Ramos (cell line): ENCODE results near the gene ARAF.
"Not testable (repeated sequence)": the region's sequence is repeated elsewhere in the genome, so short reads cannot be mapped to it uniquely, and the experiment has no call there.

ENCODE experiments used
- in situ Hi-C: fragments of 300-500 bp; cut with MboI; formaldehyde crosslinking; loops from one replicate; pipeline ENCODE4 v1.14.3; 2022; ENCODE audit warnings: low sequenced_read_pairs; ENCODE audit not compliant: unreplicated experiment

ARAF gene

GRCh38 chrX:47581731-47582647 lies 21.0 kb downstream of the ARAF start, which contains the start of gene TIMP1:
TSS of gene TIMP1 (plus strand) at chrX:47582436. CDS start at chrX:47583416, 980 bp downstream.
- in situ Hi-C loops, result no loop called here

GRCh38 chrX:47583240-47583861 lies 22.3 kb downstream of the ARAF start:
- in situ Hi-C loops, result no loop called here

- in situ Hi-C loops, result no loop called here
Observed at GRCh38 chrX:47584714-47585113, 23.7 kb downstream of the ARAF start.

- in situ Hi-C loops, result no loop called here
Observed at GRCh38 chrX:47585273-47585672, 24.3 kb downstream of the ARAF start.

GRCh38 chrX:47586043-47586787 lies 25.2 kb downstream of the ARAF start:
- in situ Hi-C loops, result no loop called here

GRCh38 chrX:47587091-47587891 lies 26.3 kb downstream of the ARAF start:
- in situ Hi-C loops, result no loop called here

- in situ Hi-C loops, result no loop called here
Observed at GRCh38 chrX:47587906-47588735, 27.1 kb downstream of the ARAF start.

- in situ Hi-C loops, result no loop called here
Observed at GRCh38 chrX:47590984-47591383, 30.0 kb downstream of the ARAF start.

- in situ Hi-C loops, result no loop called here
Observed at GRCh38 chrX:47593522-47593921, 32.5 kb downstream of the ARAF start.

- in situ Hi-C loops, result no loop called here
Observed at GRCh38 chrX:47595716-47596251, 34.8 kb downstream of the ARAF start.

GRCh38 chrX:47596256-47596655 lies 35.3 kb downstream of the ARAF start:
- in situ Hi-C loops, result no loop called here

- in situ Hi-C loops, result no loop called here
Observed at GRCh38 chrX:47597222-47597621, 36.2 kb downstream of the ARAF start.

- in situ Hi-C loops, result not testable (repeated sequence)
Observed at GRCh38 chrX:47603125-47603524, 42.1 kb downstream of the ARAF start.

GRCh38 chrX:47605024-47605423 lies 44.0 kb downstream of the ARAF start:
- in situ Hi-C loops, result no loop called here

GRCh38 chrX:47607091-47607490 lies 46.1 kb downstream of the ARAF start:
- in situ Hi-C loops, result no loop called here

- in situ Hi-C loops, result no loop called here
Observed at GRCh38 chrX:47608130-47608810, 47.3 kb downstream of the ARAF start.

- in situ Hi-C loops, result no loop called here
Observed at GRCh38 chrX:47610511-47610910, 49.5 kb downstream of the ARAF start.

GRCh38 chrX:47611489-47611888 lies 50.5 kb downstream of the ARAF start:
- in situ Hi-C loops, result no loop called here
